Activated T-cell treated with anti-CD3 and anti-CD28 coated beads, Interleukin-2, amount 50 U/mL, for 24 hours (primary cell): Measurements from ENCODE around the gene PDSS1.
"Not testable (repeated sequence)": the region's sequence is repeated elsewhere in the genome, so short reads cannot be mapped to it uniquely, and the experiment has no call there.

Experiments
- DNase-seq: peaks from one replicate; pipeline ENCODE4 v3.0.0-alpha.2; 2020
- H3K27ac Mint-ChIP-seq: 2 replicates; pipeline ENCODE4 v1.8.0; 2020; ENCODE audit warnings: mild to moderate bottlenecking, mixed read lengths
- H3K27me3 Mint-ChIP-seq: 2 replicates; pipeline ENCODE4 v1.8.0; 2020; ENCODE audit warnings: mixed read lengths
- H3K36me3 Mint-ChIP-seq: 2 replicates; pipeline ENCODE4 v1.8.0; 2020; ENCODE audit warnings: low read depth, mixed read lengths
- H3K4me1 Mint-ChIP-seq: 2 replicates; pipeline ENCODE4 v1.8.0; 2020; ENCODE audit warnings: low read depth, mixed read lengths
- H3K4me3 Mint-ChIP-seq: 2 replicates; pipeline ENCODE4 v1.8.0; 2020; ENCODE audit warnings: mild to moderate bottlenecking, moderate library complexity, mixed read lengths
- H3K9me3 Mint-ChIP-seq: 2 replicates; pipeline ENCODE4 v1.8.0; 2020; ENCODE audit warnings: mixed read lengths

Gene PDSS1, protein sequence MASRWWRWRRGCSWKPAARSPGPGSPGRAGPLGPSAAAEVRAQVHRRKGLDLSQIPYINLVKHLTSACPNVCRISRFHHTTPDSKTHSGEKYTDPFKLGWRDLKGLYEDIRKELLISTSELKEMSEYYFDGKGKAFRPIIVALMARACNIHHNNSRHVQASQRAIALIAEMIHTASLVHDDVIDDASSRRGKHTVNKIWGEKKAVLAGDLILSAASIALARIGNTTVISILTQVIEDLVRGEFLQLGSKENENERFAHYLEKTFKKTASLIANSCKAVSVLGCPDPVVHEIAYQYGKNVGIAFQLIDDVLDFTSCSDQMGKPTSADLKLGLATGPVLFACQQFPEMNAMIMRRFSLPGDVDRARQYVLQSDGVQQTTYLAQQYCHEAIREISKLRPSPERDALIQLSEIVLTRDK

GRCh38 chr10:26697163-26697921 is at the start of gene PDSS1:
PDSS1 (plus strand) TSS chr10:26697701; CDS start chr10:26697712, 11 bp downstream.
- peak; percentile 88 for DNase-seq
- Mint-ChIP-seq H3K27ac (peak within 1 kb of the TSS; percentile 97), H3K9me3 (no peaks in the 10 kb centered on the region), H3K36me3 (peaks cover 51% of the 10 kb centered on the region), H3K27me3 (no peaks in the 10 kb centered on the region), H3K4me3 (peak within 1 kb of the TSS; percentile 99), H3K4me1 (peaks cover 45% of the 10 kb centered on the region)

- H3K9me3 Mint-ChIP-seq, H3K36me3 Mint-ChIP-seq, H3K27ac Mint-ChIP-seq: not testable (repeated sequence)
Observed at GRCh38 chr10:26648245-26648636, 49.3 kb upstream of the PDSS1 start.

GRCh38 chr10:26650406-26650805 is 47.1 kb upstream of the PDSS1 start:
- no peaks in the 10 kb centered on the region for H3K27me3 Mint-ChIP-seq
- no peaks in the 10 kb centered on the region for H3K36me3 Mint-ChIP-seq
- no peak overlapping the region for H3K27ac Mint-ChIP-seq

More at GRCh38 chr10:26648245-26648636, 49.3 kb upstream of the PDSS1 start:
- not testable (repeated sequence) for H3K27me3 Mint-ChIP-seq, H3K4me1 Mint-ChIP-seq, H3K4me3 Mint-ChIP-seq, DNase-seq

DNA sequence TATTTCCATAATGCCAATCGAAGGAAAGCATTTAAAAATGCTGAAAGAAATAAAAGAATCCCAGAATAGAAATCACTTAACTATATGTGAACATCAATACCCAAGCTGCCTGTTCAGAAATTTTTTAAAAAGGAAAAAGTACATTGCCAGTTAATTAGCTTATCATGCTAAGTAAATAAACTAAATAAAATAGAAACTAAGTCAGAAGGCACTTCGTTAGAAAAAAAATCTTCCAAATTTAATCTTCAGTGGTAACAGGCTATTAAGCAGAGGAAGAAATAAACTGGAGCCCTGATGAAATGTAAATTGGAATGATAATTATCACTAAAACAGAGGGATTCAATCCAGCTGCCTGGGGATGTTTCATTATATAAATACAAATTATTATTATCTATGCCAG is 46.0 kb upstream of the PDSS1 start:
- H3K4me1 Mint-ChIP-seq, H3K36me3 Mint-ChIP-seq, H3K4me3 Mint-ChIP-seq, H3K27me3 Mint-ChIP-seq, H3K9me3 Mint-ChIP-seq, H3K27ac Mint-ChIP-seq, DNase-seq: not testable (repeated sequence)

More at GRCh38 chr10:26650406-26650805, 47.1 kb upstream of the PDSS1 start:
- H3K4me3 Mint-ChIP-seq: no peak overlapping the region
- DNase-seq: no peak
- peaks cover 9% of the 10 kb centered on the region for H3K4me1 Mint-ChIP-seq
- H3K9me3 Mint-ChIP-seq: no peaks in the 10 kb centered on the region

GRCh38 chr10:26653004-26653403 is 44.5 kb upstream of the PDSS1 start:
- no peak overlapping the region for H3K27ac Mint-ChIP-seq
- H3K9me3 Mint-ChIP-seq: no peaks in the 10 kb centered on the region
- H3K4me3 Mint-ChIP-seq: no peak overlapping the region
- no peaks in the 10 kb centered on the region for H3K27me3 Mint-ChIP-seq
- no peaks in the 10 kb centered on the region for H3K36me3 Mint-ChIP-seq
- no peaks in the 10 kb centered on the region for H3K4me1 Mint-ChIP-seq
- no peak for DNase-seq

DNA sequence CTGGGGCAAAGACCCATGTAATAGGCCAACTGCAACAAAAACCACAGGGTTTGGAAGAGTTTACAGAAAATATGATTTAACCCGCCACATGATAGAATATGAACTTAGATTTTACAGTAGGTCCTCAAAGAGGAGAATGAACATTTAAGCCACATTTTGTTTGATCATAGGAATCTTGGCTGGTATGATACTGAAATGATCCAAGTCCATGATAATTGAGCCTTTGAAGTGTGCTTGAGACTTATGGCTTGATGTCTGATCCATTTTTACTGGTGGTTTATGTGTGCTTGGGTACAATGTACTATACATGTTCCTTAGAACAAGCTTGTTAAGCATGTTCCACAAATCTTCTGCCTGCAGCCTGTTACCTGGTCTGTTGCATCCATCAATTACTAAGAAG is 41.8 kb upstream of the PDSS1 start:
- Mint-ChIP-seq H3K36me3 (no peaks in the 10 kb centered on the region), H3K9me3 (no peaks in the 10 kb centered on the region), H3K4me1 (no peaks in the 10 kb centered on the region), H3K27ac (no peak overlapping the region), H3K4me3 (no peak overlapping the region), H3K27me3 (peaks cover 4% of the 10 kb centered on the region)
- no peak for DNase-seq

- DNase-seq: no peak
- H3K27ac Mint-ChIP-seq: no peak overlapping the region
- H3K4me3 Mint-ChIP-seq: no peak overlapping the region
- H3K9me3 Mint-ChIP-seq: peaks cover 5% of the 10 kb centered on the region
- H3K27me3 Mint-ChIP-seq: peaks cover 4% of the 10 kb centered on the region
- no peaks in the 10 kb centered on the region for H3K4me1 Mint-ChIP-seq
- H3K36me3 Mint-ChIP-seq: no peaks in the 10 kb centered on the region
Observed at GRCh38 chr10:26662864-26663263, 34.6 kb upstream of the PDSS1 start.

DNA sequence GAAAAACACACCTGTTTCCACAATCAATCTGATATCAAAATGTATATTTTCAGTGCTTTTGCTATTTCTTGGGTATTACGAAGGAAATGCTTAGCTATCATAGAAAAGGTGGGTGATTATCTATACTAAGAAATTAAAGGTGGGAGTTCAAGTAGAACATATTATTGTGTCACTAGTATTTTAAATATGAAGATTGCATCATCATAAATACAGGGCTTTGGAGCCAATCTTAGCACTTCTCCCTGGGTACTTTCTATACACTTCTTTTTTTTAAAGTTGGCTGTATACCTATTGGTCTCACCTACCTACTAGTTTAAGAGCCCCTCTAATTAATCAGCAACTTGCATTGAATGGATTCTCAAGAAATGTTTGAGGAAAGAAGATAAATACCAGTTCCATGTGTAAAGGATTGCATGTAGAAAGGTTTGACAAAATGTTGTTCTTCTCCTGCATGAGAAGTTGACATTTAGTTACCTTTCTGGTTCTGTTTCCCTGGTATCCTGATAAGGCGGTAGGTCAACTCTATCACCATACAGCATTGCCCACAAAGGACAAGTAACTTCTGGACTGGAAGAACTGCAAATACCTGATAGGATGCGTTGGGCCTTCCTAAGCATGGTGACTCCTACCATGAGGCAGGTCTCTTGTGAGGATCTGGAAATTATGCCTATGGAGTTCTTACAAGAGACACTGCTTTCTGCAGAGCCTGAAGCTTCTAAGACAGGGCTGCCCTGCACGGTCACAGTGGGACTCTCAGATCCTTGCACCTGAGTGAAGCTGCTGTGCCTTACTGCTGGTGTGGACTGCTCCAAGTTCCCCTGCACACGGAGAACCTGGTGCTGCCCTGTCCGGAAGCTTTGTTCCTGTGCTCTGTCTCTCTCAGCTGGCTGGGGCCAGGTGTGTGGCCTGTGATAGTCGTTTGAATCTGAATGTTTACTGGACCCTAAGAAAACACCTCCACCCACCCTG is 32.1 kb upstream of the PDSS1 start:
- no peak overlapping the region for H3K27ac Mint-ChIP-seq
- DNase-seq: no peak
- peaks cover 5% of the 10 kb centered on the region for H3K9me3 Mint-ChIP-seq
- H3K36me3 Mint-ChIP-seq: no peaks in the 10 kb centered on the region
- H3K4me1 Mint-ChIP-seq: no peaks in the 10 kb centered on the region
- no peaks in the 10 kb centered on the region for H3K27me3 Mint-ChIP-seq
- no peak overlapping the region for H3K4me3 Mint-ChIP-seq

- no peaks in the 10 kb centered on the region for H3K27me3 Mint-ChIP-seq
- H3K9me3 Mint-ChIP-seq: no peaks in the 10 kb centered on the region
- H3K27ac Mint-ChIP-seq: no peak overlapping the region
- no peak overlapping the region for H3K4me3 Mint-ChIP-seq
- peaks cover 6% of the 10 kb centered on the region for H3K4me1 Mint-ChIP-seq
- H3K36me3 Mint-ChIP-seq: no peaks in the 10 kb centered on the region
- DNase-seq: no peak
Observed at GRCh38 chr10:26675873-26676257, 21.6 kb upstream of the PDSS1 start.

GRCh38 chr10:26679588-26679987 is 17.9 kb upstream of the PDSS1 start:
- Mint-ChIP-seq H3K27ac (no peak overlapping the region), H3K4me3 (no peak overlapping the region), H3K4me1 (peaks cover 29% of the 10 kb centered on the region), H3K27me3 (no peaks in the 10 kb centered on the region), H3K9me3 (no peaks in the 10 kb centered on the region), H3K36me3 (no peaks in the 10 kb centered on the region)
- DNase-seq: no peak

DNA sequence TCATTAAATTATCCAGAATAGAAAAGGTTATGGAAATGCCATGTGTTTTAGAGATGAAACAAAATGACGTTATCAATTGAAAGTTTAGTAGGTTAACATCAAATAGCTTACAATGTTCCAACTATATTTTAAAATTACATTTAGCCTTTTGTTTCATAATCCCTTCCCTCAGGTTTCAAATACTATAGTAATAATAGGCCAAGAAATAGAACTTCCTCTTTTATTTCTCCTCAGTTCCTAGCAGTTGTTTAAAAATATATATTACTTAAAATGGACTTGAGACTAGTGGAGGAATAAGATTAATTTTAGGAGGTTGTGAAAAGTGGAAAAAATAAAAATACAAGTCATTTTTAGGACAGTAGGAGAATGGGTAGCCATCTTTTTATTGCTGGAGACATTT is 16.4 kb upstream of the PDSS1 start:
- Mint-ChIP-seq H3K9me3 (no peaks in the 10 kb centered on the region), H3K27me3 (peaks cover 2% of the 10 kb centered on the region), H3K36me3 (no peaks in the 10 kb centered on the region), H3K4me3 (no peak overlapping the region), H3K27ac (no peak overlapping the region), H3K4me1 (peaks cover 29% of the 10 kb centered on the region)
- no peak for DNase-seq

- peaks cover 28% of the 10 kb centered on the region for H3K4me1 Mint-ChIP-seq
- not testable (repeated sequence) for H3K27ac Mint-ChIP-seq, H3K27me3 Mint-ChIP-seq, H3K9me3 Mint-ChIP-seq, H3K36me3 Mint-ChIP-seq, DNase-seq, H3K4me3 Mint-ChIP-seq
Observed at GRCh38 chr10:26681971-26682370, 15.5 kb upstream of the PDSS1 start.

- Mint-ChIP-seq H3K36me3 (no peaks in the 10 kb centered on the region), H3K27me3 (peaks cover 2% of the 10 kb centered on the region), H3K9me3 (no peaks in the 10 kb centered on the region), H3K4me1 (peaks cover 28% of the 10 kb centered on the region), H3K27ac (peak overlapping the region; percentile 57), H3K4me3 (no peak overlapping the region)
- DNase-seq: no peak
Observed at GRCh38 chr10:26682931-26683330, 14.6 kb upstream of the PDSS1 start.

DNA sequence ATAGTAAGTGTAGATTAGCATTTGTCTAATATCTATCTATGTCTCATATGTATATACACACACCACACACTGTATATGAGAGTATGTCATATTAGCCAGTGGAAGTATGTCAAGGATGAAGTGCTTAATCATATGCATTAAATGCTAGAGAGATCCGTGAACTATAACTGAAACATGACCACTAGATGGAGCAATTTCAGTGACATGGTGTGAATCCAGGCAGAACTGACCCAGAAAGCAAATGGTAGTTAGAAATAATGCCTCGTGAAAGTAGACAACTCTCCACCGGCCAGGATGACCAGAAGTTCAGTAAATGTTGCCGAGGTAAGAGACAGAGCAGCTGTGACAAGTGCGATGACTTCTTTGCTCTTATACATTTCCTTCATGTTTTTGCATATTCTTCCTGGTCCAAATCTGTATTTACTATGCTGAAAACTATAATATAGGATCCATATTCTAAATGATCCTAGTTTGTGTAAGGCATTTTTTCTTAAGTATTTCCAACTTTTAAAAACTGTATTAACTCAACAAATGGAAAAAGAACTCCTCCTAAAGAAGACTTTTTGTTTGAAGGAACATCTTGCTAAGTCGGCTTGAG is 12.7 kb upstream of the PDSS1 start:
- peaks cover 36% of the 10 kb centered on the region for H3K4me1 Mint-ChIP-seq
- H3K27me3 Mint-ChIP-seq, DNase-seq, H3K9me3 Mint-ChIP-seq, H3K27ac Mint-ChIP-seq, H3K36me3 Mint-ChIP-seq, H3K4me3 Mint-ChIP-seq: not testable (repeated sequence)
